Natural killer cell treated with Interleukin-12 subunit alpha and Interleukin-12 subunit beta and Interleukin-15 and Interleukin-18, amount 100 ng/mL, for 72 hours (primary cell): Measurements from ENCODE around the gene TAC3. TPM values are rescaled to one million over a fixed set of nuclear protein-coding genes. Genes with fewer than 3 reads are reported as not detected.

Source experiments
- ATAC-seq, 2 donors: fragments of 150-1000 bp; cut with Tn5 transposase in 1 of 2; sonication (Bioruptor Pico), chemical (Tn5 transposase) in 1 of 2; 2 replicates each; pipeline ENCODE4 v1.10.0; 2021
- DNase-seq: peaks from one replicate; pipeline ENCODE4 v3.0.0; 2022; ENCODE audit warnings: low spot score
- H3K27ac Mint-ChIP-seq, 2 donors: 1 replicate in 1 of 2; 2 replicates in 1 of 2; pipeline ENCODE4 v1.8.0; 2022; ENCODE audit warnings: mixed read lengths in 2 of 2, mild to moderate bottlenecking in 1 of 2, moderate library complexity in 1 of 2
- H3K27me3 Mint-ChIP-seq, 2 donors: 1 replicate in 1 of 2; 2 replicates in 1 of 2; pipeline ENCODE4 v1.8.0; 2022; ENCODE audit warnings: mixed read lengths in 2 of 2
- H3K36me3 Mint-ChIP-seq: one replicate; pipeline ENCODE4 v1.8.0; 2022; ENCODE audit warnings: mixed read lengths
- H3K4me1 Mint-ChIP-seq, 2 donors: 1 replicate in 1 of 2; 2 replicates in 1 of 2; pipeline ENCODE4 v1.8.0; 2022; ENCODE audit warnings: low read depth in 2 of 2, mixed read lengths in 2 of 2, mild to moderate bottlenecking in 1 of 2
- H3K4me3 Mint-ChIP-seq: one replicate; pipeline ENCODE4 v1.8.0; 2022; ENCODE audit warnings: mixed read lengths
- H3K9me3 Mint-ChIP-seq: 2 replicates; pipeline ENCODE4 v1.8.0; 2022; ENCODE audit warnings: mixed read lengths
- total RNA-seq, 2 donors: library from RNA; stranded (reverse); gene quantifications; one replicate each; pipeline ENCODE4 v1.2.3, GENCODE V29; 2022

Gene TAC3
- total RNA-seq, 2 donors from 2014 or later, result 0.45 TPM; not detected in 1

GRCh38 chr12:57046086-57046791 is 29.9 kb upstream of the TAC3 start:
- Mint-ChIP-seq H3K4me1 (peaks cover 27 to 40% of the 10 kb centered on the region in 2 donors), H3K27ac (peak overlapping the region; percentile 87 to 88), H3K27me3 (peaks cover 16 to 41% of the 10 kb centered on the region in 2 donors), H3K9me3 (no peaks in the 10 kb centered on the region), H3K36me3 (no peaks in the 10 kb centered on the region), H3K4me3 (peak overlapping the region; percentile 79)
- ATAC-seq (no peak), DNase-seq (no peak)

GRCh38 chr12:57044889-57045288 is 28.6 kb upstream of the TAC3 start:
- H3K27ac Mint-ChIP-seq, result peak overlapping the region in 1 of 2 donors; percentile 87
- H3K36me3 Mint-ChIP-seq, result no peaks in the 10 kb centered on the region
- H3K4me1 Mint-ChIP-seq, result peaks cover 27 to 32% of the 10 kb centered on the region in 2 donors
- DNase-seq, result no peak
- ATAC-seq, result no peak
- no peak overlapping the region for H3K4me3 Mint-ChIP-seq
- peaks cover 16 to 39% of the 10 kb centered on the region in 2 donors for H3K27me3 Mint-ChIP-seq
- no peaks in the 10 kb centered on the region for H3K9me3 Mint-ChIP-seq

DNA sequence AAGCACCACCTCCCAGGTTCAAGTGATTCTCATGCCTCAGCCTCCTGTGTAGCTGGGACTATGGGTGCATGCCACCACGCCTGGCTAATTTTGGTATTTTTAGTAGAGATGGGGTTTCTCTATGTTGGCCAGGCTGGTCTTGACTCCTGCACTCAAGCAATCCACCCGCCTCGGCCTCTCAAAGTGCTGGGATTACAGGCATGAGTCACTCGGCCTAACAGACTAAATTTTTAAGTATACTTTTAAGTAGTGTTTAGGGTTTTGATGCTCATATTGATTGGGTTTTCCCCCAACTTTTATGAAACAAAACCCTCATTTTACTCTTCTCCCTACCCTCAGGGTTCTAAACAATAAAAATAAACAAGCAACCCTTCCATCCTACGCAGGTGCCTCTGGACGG is 28.1 kb upstream of the TAC3 start:
- ATAC-seq (no peak), DNase-seq (no peak)
- Mint-ChIP-seq H3K36me3 (no peaks in the 10 kb centered on the region), H3K27me3 (peaks cover 16 to 37% of the 10 kb centered on the region in 2 donors), H3K4me1 (peaks cover 27 to 32% of the 10 kb centered on the region in 2 donors), H3K9me3 (no peaks in the 10 kb centered on the region), H3K27ac (no peak overlapping the region), H3K4me3 (no peak overlapping the region)

DNA sequence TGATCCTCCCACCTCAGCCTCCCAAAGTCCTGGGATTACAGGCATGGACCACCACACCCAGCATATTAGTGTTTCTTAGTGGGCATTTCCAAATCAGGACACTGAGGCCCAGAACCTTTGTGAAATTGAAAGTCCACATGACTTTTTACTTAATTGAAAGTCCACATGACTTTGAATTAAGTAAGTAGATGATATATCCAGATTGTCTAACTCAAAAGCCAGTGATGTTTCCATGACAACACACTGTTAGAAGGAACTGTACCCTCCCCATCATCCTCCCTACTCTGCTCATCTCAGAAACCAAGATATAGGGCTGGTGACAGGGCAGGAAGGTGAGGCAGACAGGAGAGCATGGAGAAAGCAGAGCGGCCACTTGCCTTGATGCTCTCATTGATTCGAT is 26.4 kb upstream of the TAC3 start:
- peaks cover 16 to 31% of the 10 kb centered on the region in 2 donors for H3K27me3 Mint-ChIP-seq
- no peak overlapping the region for H3K4me3 Mint-ChIP-seq
- DNase-seq, result no peak
- no peak for ATAC-seq
- H3K27ac Mint-ChIP-seq, result no peak overlapping the region
- no peaks in the 10 kb centered on the region for H3K36me3 Mint-ChIP-seq
- H3K9me3 Mint-ChIP-seq, result no peaks in the 10 kb centered on the region
- H3K4me1 Mint-ChIP-seq, result peaks cover 19 to 20% of the 10 kb centered on the region in 2 donors

DNA sequence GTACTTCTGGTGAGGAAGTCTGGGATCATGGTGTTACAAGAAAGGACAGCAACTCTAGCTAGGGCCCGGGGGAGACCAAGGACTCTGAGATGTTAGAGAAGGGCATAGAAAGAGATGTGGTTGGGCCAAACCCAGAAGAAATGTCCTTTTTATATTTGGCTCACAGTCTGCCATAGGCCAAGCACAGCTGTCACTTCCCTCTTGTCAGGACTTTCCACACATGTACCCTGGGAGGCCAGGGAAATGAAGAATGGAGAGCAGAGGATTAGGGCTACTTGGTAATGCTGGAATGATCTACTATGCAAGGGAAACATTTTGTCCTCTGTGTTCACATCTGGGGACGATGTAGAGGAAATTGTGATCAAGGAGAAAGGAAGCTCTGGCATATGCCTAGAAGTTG is 24.4 kb upstream of the TAC3 start:
- H3K4me1 Mint-ChIP-seq, result peaks cover 0 to under 1% of the 10 kb centered on the region in 2 donors
- no peaks in the 10 kb centered on the region for H3K36me3 Mint-ChIP-seq
- H3K4me3 Mint-ChIP-seq, result no peak overlapping the region
- ATAC-seq (no peak), DNase-seq (no peak)
- no peak overlapping the region for H3K27ac Mint-ChIP-seq
- H3K9me3 Mint-ChIP-seq, result no peaks in the 10 kb centered on the region
- H3K27me3 Mint-ChIP-seq, result peaks cover 11 to 19% of the 10 kb centered on the region in 2 donors

DNA sequence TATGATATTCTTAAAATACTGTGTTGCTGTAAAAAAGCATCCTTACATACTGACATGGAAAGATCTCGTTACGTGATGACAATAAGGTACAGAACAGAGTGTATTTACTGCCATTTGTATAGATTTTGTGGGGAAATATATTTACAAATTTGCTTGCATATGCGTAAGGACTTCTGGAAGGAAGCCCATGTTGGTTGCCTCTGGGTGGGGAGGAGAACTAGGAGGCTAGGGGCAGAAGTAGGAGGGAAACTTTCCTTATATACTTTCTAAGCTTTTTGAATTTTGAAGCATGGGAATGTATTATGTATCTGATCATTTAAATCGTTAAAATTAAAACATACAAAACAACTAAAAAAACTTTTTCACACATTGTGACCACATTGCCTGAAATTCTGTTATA is 23.9 kb upstream of the TAC3 start:
- Mint-ChIP-seq H3K27ac (no peak overlapping the region), H3K36me3 (no peaks in the 10 kb centered on the region), H3K4me1 (no peaks in the 10 kb centered on the region), H3K27me3 (peaks cover 6 to 15% of the 10 kb centered on the region in 2 donors), H3K4me3 (no peak overlapping the region), H3K9me3 (no peaks in the 10 kb centered on the region)
- DNase-seq (no peak), ATAC-seq (no peak)

GRCh38 chr12:57039016-57039798 is 22.9 kb upstream of the TAC3 start:
- no peak overlapping the region for H3K27ac Mint-ChIP-seq
- H3K9me3 Mint-ChIP-seq, result no peaks in the 10 kb centered on the region

DNA sequence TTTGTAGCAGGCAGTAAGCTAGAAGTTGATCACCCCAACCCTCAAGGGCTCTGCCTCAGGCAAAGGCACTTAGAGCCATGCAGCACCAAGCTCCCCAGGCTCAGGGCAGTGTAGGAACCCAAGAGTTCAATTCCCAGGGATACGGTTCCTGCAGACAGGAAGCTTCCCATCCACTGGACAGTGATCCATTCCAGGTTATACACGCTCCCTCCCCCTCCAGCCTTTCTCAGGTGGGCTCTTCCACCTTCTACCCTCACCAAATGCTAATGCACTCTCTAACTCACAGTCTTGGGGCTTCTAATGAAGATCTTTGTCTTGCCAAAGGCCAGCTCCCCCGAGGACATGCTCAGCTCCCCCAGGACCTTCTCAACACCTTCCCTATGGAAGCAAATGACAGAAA is 20.9 kb upstream of the TAC3 start:
- Mint-ChIP-seq H3K4me3 (no peak overlapping the region), H3K4me1 (no peaks in the 10 kb centered on the region), H3K9me3 (no peaks in the 10 kb centered on the region), H3K27me3 (peaks cover 6 to 8% of the 10 kb centered on the region in 2 donors), H3K36me3 (no peaks in the 10 kb centered on the region), H3K27ac (no peak overlapping the region)
- ATAC-seq (no peak), DNase-seq (no peak)

More at GRCh38 chr12:57039016-57039798, 22.9 kb upstream of the TAC3 start:
- no peaks in the 10 kb centered on the region for H3K4me1 Mint-ChIP-seq
- H3K36me3 Mint-ChIP-seq, result no peaks in the 10 kb centered on the region
- no peak for ATAC-seq
- H3K4me3 Mint-ChIP-seq, result no peak overlapping the region
- DNase-seq, result no peak
- H3K27me3 Mint-ChIP-seq, result peaks cover 6 to 13% of the 10 kb centered on the region in 2 donors

GRCh38 chr12:57033431-57033830 is 17.1 kb upstream of the TAC3 start:
- H3K27me3 Mint-ChIP-seq, result no peaks in the 10 kb centered on the region
- no peaks in the 10 kb centered on the region for H3K36me3 Mint-ChIP-seq
- ATAC-seq (no peak), DNase-seq (no peak)
- H3K9me3 Mint-ChIP-seq, result no peaks in the 10 kb centered on the region
- peaks cover 6 to 12% of the 10 kb centered on the region in 2 donors for H3K4me1 Mint-ChIP-seq
- H3K4me3 Mint-ChIP-seq, result no peak overlapping the region
- H3K27ac Mint-ChIP-seq, result no peak overlapping the region

DNA sequence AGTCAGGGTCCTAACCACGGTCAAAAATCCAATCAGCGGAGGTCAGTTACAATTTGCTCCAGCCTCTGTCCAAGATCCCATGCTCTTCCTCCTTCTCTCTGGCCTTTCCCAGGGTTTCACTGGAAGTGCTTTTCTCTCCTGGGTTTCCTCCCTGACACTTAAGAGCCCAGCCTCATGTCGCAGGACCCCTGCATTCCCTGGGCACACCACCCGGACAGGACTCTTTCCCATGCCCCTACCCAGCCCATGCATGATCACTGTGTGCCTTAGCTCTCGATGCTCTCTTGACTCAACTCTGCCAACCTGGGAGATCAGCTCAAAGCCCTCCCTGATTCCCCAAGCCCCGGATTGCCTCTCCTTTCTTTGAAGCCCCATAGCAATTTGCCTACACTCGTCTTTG is 15.5 kb upstream of the TAC3 start:
- DNase-seq, result no peak
- Mint-ChIP-seq H3K36me3 (no peaks in the 10 kb centered on the region), H3K4me3 (no peak overlapping the region), H3K9me3 (no peaks in the 10 kb centered on the region), H3K4me1 (peaks cover 12 to 20% of the 10 kb centered on the region in 2 donors), H3K27ac (peak overlapping the region in 1 of 2 donors; percentile 33), H3K27me3 (peaks cover 0 to 7% of the 10 kb centered on the region in 2 donors)
- ATAC-seq, result no peak

DNA sequence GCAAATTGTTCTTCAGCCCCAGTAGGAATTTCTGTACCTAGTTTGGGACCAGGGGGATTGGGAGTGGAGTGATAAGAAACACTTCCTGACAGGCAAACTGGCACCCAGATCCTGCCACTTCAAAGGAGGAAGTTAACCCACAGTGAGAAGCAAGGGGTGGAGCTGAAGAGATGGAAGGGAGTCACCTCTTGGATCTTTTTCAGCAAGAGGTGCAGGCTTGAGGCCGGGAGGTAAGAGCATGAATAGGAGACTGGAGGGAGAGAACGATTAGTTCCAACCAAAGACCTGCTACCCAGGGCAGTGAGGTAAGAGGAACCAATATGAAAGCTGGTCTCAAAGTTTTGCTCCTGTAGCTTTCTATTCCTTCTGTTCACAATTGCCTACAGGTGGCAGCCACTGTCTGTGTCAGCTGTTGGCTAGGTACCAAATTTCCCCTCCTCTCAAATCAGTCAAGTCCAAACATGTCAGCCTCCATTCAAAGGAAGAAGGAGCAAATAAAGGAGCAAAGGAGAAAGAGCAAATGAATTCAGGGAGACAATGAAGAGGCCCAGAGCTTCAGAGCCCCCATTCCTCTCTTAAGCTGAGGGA is 14.9 kb upstream of the TAC3 start:
- H3K9me3 Mint-ChIP-seq, result no peaks in the 10 kb centered on the region
- ATAC-seq, result no peak
- no peaks in the 10 kb centered on the region for H3K36me3 Mint-ChIP-seq
- no peak for DNase-seq
- H3K27me3 Mint-ChIP-seq, result peaks cover 0 to 11% of the 10 kb centered on the region in 2 donors
- H3K27ac Mint-ChIP-seq, result no peak overlapping the region
- H3K4me3 Mint-ChIP-seq, result no peak overlapping the region
- peaks cover 15 to 20% of the 10 kb centered on the region in 2 donors for H3K4me1 Mint-ChIP-seq

GRCh38 chr12:57029457-57029856 is 13.1 kb upstream of the TAC3 start:
- peaks cover 16 to 20% of the 10 kb centered on the region in 2 donors for H3K4me1 Mint-ChIP-seq
- no peak overlapping the region for H3K27ac Mint-ChIP-seq
- DNase-seq, result no peak
- no peak for ATAC-seq
- no peaks in the 10 kb centered on the region for H3K9me3 Mint-ChIP-seq
- H3K36me3 Mint-ChIP-seq, result no peaks in the 10 kb centered on the region
- H3K27me3 Mint-ChIP-seq, result peaks cover 0 to 14% of the 10 kb centered on the region in 2 donors
- no peak overlapping the region for H3K4me3 Mint-ChIP-seq

GRCh38 chr12:57027805-57028153 is 11.4 kb upstream of the TAC3 start:
- H3K27ac Mint-ChIP-seq, result no peak overlapping the region
- no peaks in the 10 kb centered on the region for H3K36me3 Mint-ChIP-seq
- no peak for ATAC-seq
- no peaks in the 10 kb centered on the region for H3K9me3 Mint-ChIP-seq
- DNase-seq, result no peak
- H3K4me3 Mint-ChIP-seq, result no peak overlapping the region
- peaks cover 16 to 20% of the 10 kb centered on the region in 2 donors for H3K4me1 Mint-ChIP-seq
- peaks cover 0 to 16% of the 10 kb centered on the region in 2 donors for H3K27me3 Mint-ChIP-seq
